Neural progenitor cell (in vitro differentiated cells): ENCODE measurements around the gene MX2. TPM values are rescaled to one million over a fixed set of nuclear protein-coding genes. Genes with fewer than 3 reads are reported as not detected.

Source experiments
- DNase-seq: peaks from one replicate; pipeline ENCODE4 v3.0.0-alpha.2; 2016; ENCODE audit warnings: low spot score
- H2AFZ ChIP-seq: fragments of 200-600 bp; sonication (generic); replicated peaks from 2 replicates; pipeline ENCODE4 v1.6.1; 2016; ENCODE audit warnings: antibody characterized with exemption
- H3F3A ChIP-seq: fragments of 200-600 bp; sonication (generic); 2 replicates; pipeline ENCODE4 v1.6.1; 2016; ENCODE audit warnings: antibody characterized with exemption, low read depth
- H3K27ac ChIP-seq: fragments of 200-600 bp; sonication (generic); 2 replicates; pipeline ENCODE4 v1.5.1; 2016; ENCODE audit warnings: mild to moderate bottlenecking
- H3K27me3 ChIP-seq: fragments of 200-600 bp; sonication (generic); 2 replicates; pipeline ENCODE4 v1.6.1; 2016; ENCODE audit warnings: mild to moderate bottlenecking, moderate library complexity
- H3K36me3 ChIP-seq: fragments of 200-600 bp; sonication (generic); 2 replicates; pipeline ENCODE4 v1.5.1; 2016
- H3K4me1 ChIP-seq: fragments of 200-600 bp; sonication (generic); 2 replicates; pipeline ENCODE4 v1.6.1; 2016; ENCODE audit warnings: mixed run types
- H3K4me2 ChIP-seq: fragments of 200-600 bp; sonication (generic); 2 replicates; pipeline ENCODE4 v1.6.1; 2016
- H3K4me3 ChIP-seq: fragments of 200-600 bp; sonication (generic); 2 replicates; pipeline ENCODE4 v1.5.1; 2016
- H3K79me2 ChIP-seq: fragments of 200-600 bp; sonication (generic); 2 replicates; pipeline ENCODE4 v1.6.1; 2016; ENCODE audit warnings: low read depth
- H3K9ac ChIP-seq: fragments of 200-600 bp; sonication (generic); 2 replicates; pipeline ENCODE4 v1.6.1; 2016
- H3K9me3 ChIP-seq: fragments of 200-600 bp; sonication (generic); 2 replicates; pipeline ENCODE4 v1.5.1; 2016; ENCODE audit warnings: low read depth
- H4K20me1 ChIP-seq: fragments of 200-600 bp; sonication (generic); 2 replicates; pipeline ENCODE4 v1.6.1; 2016; ENCODE audit warnings: low read depth
- H3K27ac Mint-ChIP-seq: 3 replicates; pipeline ENCODE4 v1.8.0; 2021; ENCODE audit warnings: mixed read lengths
- H3K27me3 Mint-ChIP-seq: 2 replicates; pipeline ENCODE4 v1.8.0; 2022; ENCODE audit warnings: low read depth, mild to moderate bottlenecking, inconsistent platforms, moderate library complexity, mixed read lengths; ENCODE audit not compliant: insufficient read depth
- H3K36me3 Mint-ChIP-seq: 3 replicates; pipeline ENCODE4 v1.8.0; 2021; ENCODE audit warnings: mixed read lengths
- H3K4me1 Mint-ChIP-seq: 3 replicates; pipeline ENCODE4 v1.8.0; 2021; ENCODE audit warnings: mixed read lengths
- H3K4me3 Mint-ChIP-seq: 3 replicates; pipeline ENCODE4 v1.8.0; 2021; ENCODE audit warnings: mild to moderate bottlenecking, moderate library complexity, mixed read lengths
- H3K9me3 Mint-ChIP-seq: 3 replicates; pipeline ENCODE4 v1.8.0; 2020; ENCODE audit warnings: mixed read lengths
- CTCF ChIP-seq: fragments of 200-600 bp; sonication (generic); IDR thresholded peaks from 2 replicates; pipeline ENCODE4 v1.5.1; 2017; ENCODE audit warnings: antibody characterized with exemption, mild to moderate bottlenecking
- EZH2 ChIP-seq: fragments of 200-600 bp; sonication (generic); IDR thresholded peaks from 2 replicates; pipeline ENCODE4 v1.6.1; 2017; ENCODE audit warnings: antibody characterized with exemption, mild to moderate bottlenecking, moderate library complexity
- EZH2phosphoT487 ChIP-seq: fragments of 200-600 bp; sonication (generic); IDR thresholded peaks from 2 replicates; pipeline ENCODE4 v1.6.1; 2017; ENCODE audit warnings: antibody characterized with exemption
- total RNA-seq: library from RNA; depleted of rRNA; stranded (reverse); fragments of >200 nt; gene quantifications from 2 replicates; pipeline ENCODE4 v1.2.3, GENCODE V29; 2015; ENCODE audit warnings: low replicate concordance

The MX2 gene
- total RNA-seq, 1 donor from 2014 or later, result 3.3 TPM

GRCh38 chr21:41348434-41348833 is 13.4 kb upstream of the MX2 start:
- H3K9me3 ChIP-seq, result no peaks in the 10 kb centered on the region
- Mint-ChIP-seq H3K9me3 (no peaks in the 10 kb centered on the region), H3K36me3 (no peaks in the 10 kb centered on the region), H3K4me1 (no peaks in the 10 kb centered on the region), H3K27ac (no peak overlapping the region), H3K27me3 (peaks cover 2% of the 10 kb centered on the region), H3K4me3 (no peak overlapping the region)
- no peaks in the 10 kb centered on the region for H3K36me3 ChIP-seq
- H2AFZ ChIP-seq, result no peak overlapping the region
- H3F3A ChIP-seq, result no peaks in the 10 kb centered on the region
- TF ChIP-seq EZH2, result no peak
- no peak for TF ChIP-seq EZH2phosphoT487
- TF ChIP-seq CTCF, result no peak
- no peak overlapping the region for H3K27ac ChIP-seq
- no peaks in the 10 kb centered on the region for H3K27me3 ChIP-seq
- no peak for DNase-seq
- no peak overlapping the region for H3K9ac ChIP-seq
- H4K20me1 ChIP-seq, result no peaks in the 10 kb centered on the region
- no peak overlapping the region for H3K4me3 ChIP-seq
- H3K4me2 ChIP-seq, result no peak overlapping the region
- no peaks in the 10 kb centered on the region for H3K79me2 ChIP-seq
- H3K4me1 ChIP-seq, result no peaks in the 10 kb centered on the region

GRCh38 chr21:41349126-41349525 is 12.7 kb upstream of the MX2 start:
- Histone ChIP-seq H3K9ac (no peak overlapping the region), H3K4me1 (no peaks in the 10 kb centered on the region), H2AFZ (no peak overlapping the region), H3K4me2 (no peak overlapping the region), H3K79me2 (no peaks in the 10 kb centered on the region), H3K27ac (no peak overlapping the region), H3K4me3 (no peak overlapping the region), H4K20me1 (no peaks in the 10 kb centered on the region), H3K9me3 (no peaks in the 10 kb centered on the region), H3K27me3 (no peaks in the 10 kb centered on the region), H3F3A (no peaks in the 10 kb centered on the region), H3K36me3 (no peaks in the 10 kb centered on the region)
- peaks cover 2% of the 10 kb centered on the region for H3K27me3 Mint-ChIP-seq
- TF ChIP-seq CTCF (no peak), EZH2 (no peak)
- no peak overlapping the region for H3K4me3 Mint-ChIP-seq
- DNase-seq, result no peak
- no peaks in the 10 kb centered on the region for H3K36me3 Mint-ChIP-seq
- no peak overlapping the region for H3K27ac Mint-ChIP-seq
- no peaks in the 10 kb centered on the region for H3K9me3 Mint-ChIP-seq
- H3K4me1 Mint-ChIP-seq, result no peaks in the 10 kb centered on the region

- no peaks in the 10 kb centered on the region for H3F3A ChIP-seq
- no peaks in the 10 kb centered on the region for H3K9me3 ChIP-seq
- H4K20me1 ChIP-seq, result no peaks in the 10 kb centered on the region
- no peaks in the 10 kb centered on the region for H3K4me1 ChIP-seq
- Mint-ChIP-seq H3K27ac (no peak overlapping the region), H3K4me3 (no peak overlapping the region), H3K4me1 (no peaks in the 10 kb centered on the region), H3K9me3 (no peaks in the 10 kb centered on the region), H3K27me3 (peaks cover 2% of the 10 kb centered on the region), H3K36me3 (no peaks in the 10 kb centered on the region)
- no peak overlapping the region for H3K27ac ChIP-seq
- no peak overlapping the region for H3K4me2 ChIP-seq
- DNase-seq, result no peak
- H3K27me3 ChIP-seq, result no peaks in the 10 kb centered on the region
- no peak overlapping the region for H3K9ac ChIP-seq
- TF ChIP-seq EZH2phosphoT487 (no peak), CTCF (no peak), EZH2 (no peak)
- no peak overlapping the region for H2AFZ ChIP-seq
- H3K4me3 ChIP-seq, result no peak overlapping the region
- H3K36me3 ChIP-seq, result no peaks in the 10 kb centered on the region
- H3K79me2 ChIP-seq, result no peaks in the 10 kb centered on the region
Measured at GRCh38 chr21:41349619-41350390, 12.0 kb upstream of the MX2 start.
